IMR-90 (cell line): ENCODE data around the gene PIK3C3.

Experiments used
- CEBPB ChIP-seq: IDR thresholded peaks from 2 replicates; pipeline ENCODE4 v1.6.1; 2012; ENCODE audit warnings: low read depth, low read length, improper control_type of control experiment
- CTCF ChIP-seq: conservative IDR thresholded peaks from 2 replicates; pipeline ENCODE4 v1.5.1; 2012; ENCODE audit warnings: mild to moderate bottlenecking, low read depth, low read length, improper control_type of control experiment
- POLR2A ChIP-seq: IDR thresholded peaks from 2 replicates; pipeline ENCODE4 v1.6.1; 2012; ENCODE audit warnings: mild to moderate bottlenecking, low read depth, low read length
- RAD21 ChIP-seq: IDR thresholded peaks from 2 replicates; pipeline ENCODE4 v1.6.1; 2012; ENCODE audit warnings: low read length, improper control_type of control experiment
- RFX5 ChIP-seq: IDR thresholded peaks from 2 replicates; pipeline ENCODE4 v1.8.0; 2012; ENCODE audit warnings: low read depth, mild to moderate bottlenecking, low read length, moderate library complexity
- SMC3 ChIP-seq: fragments of 150-350 bp; IDR thresholded peaks from 2 replicates; pipeline ENCODE4 v1.6.1; 2016; ENCODE audit warnings: low read depth, mild to moderate bottlenecking, antibody characterized with exemption, low read length, moderate library complexity

GRCh38 chr18:41982942-41983660 lies 28.1 kb downstream of the PIK3C3 start:
- TF ChIP-seq POLR2A = no peak
- TF ChIP-seq SMC3 = no peak
- TF ChIP-seq CTCF = no peak
- no peak for TF ChIP-seq CEBPB
- TF ChIP-seq RFX5 = no peak
- TF ChIP-seq RAD21 = no peak
